NCI-H2227 (cell line): ENCODE measurements around the gene RAB15.

Experiments used
- DNase-seq: peaks from one replicate; lab custom pipeline; 2025; ENCODE audit not compliant: unreplicated experiment; lab: John Stamatoyannopoulos, UW

RAB15 gene

GRCh38 chr14:64971943-64972791 is at the start of gene RAB15:
Gene RAB15, minus strand, starts transcription at chr14:64972336. Its CDS starts 260 bp downstream, at chr14:64972076.
- peak; percentile 65 for DNase-seq

GRCh38 chr14:65019944-65020566 is 47.9 kb upstream of the RAB15 start:
- DNase-seq = peak; percentile 75

GRCh38 chr14:65016471-65016870 is 44.3 kb upstream of the RAB15 start:
- no peak for DNase-seq

- no peak for DNase-seq
Observed at GRCh38 chr14:65015391-65015790, 43.3 kb upstream of the RAB15 start.

GRCh38 chr14:65012353-65012752 is 40.2 kb upstream of the RAB15 start:
- DNase-seq = no peak

- no peak for DNase-seq
Observed at GRCh38 chr14:65011538-65011937, 39.4 kb upstream of the RAB15 start.

GRCh38 chr14:65010211-65010931 is 38.2 kb upstream of the RAB15 start:
- no peak for DNase-seq

- DNase-seq = no peak
Observed at GRCh38 chr14:65007202-65007601, 35.1 kb upstream of the RAB15 start.

- no peak for DNase-seq
Observed at GRCh38 chr14:65006261-65006721, 34.2 kb upstream of the RAB15 start.

GRCh38 chr14:65003394-65003793 is 31.3 kb upstream of the RAB15 start:
- DNase-seq = no peak

GRCh38 chr14:65002586-65003210 is 30.6 kb upstream of the RAB15 start:
- DNase-seq = no peak

GRCh38 chr14:65001723-65002122 is 29.6 kb upstream of the RAB15 start:
- DNase-seq = no peak

- no peak for DNase-seq
Observed at GRCh38 chr14:65000898-65001591, 28.9 kb upstream of the RAB15 start.

GRCh38 chr14:64998455-64998931 is 26.4 kb upstream of the RAB15 start:
- no peak for DNase-seq

GRCh38 chr14:64997108-64997794 is 25.1 kb upstream of the RAB15 start:
- no peak for DNase-seq

GRCh38 chr14:64995291-64995690 is 23.2 kb upstream of the RAB15 start:
- DNase-seq = no peak

- no peak for DNase-seq
Observed at GRCh38 chr14:64994540-64994939, 22.4 kb upstream of the RAB15 start.

- no peak for DNase-seq
Observed at GRCh38 chr14:64993266-64993930, 21.3 kb upstream of the RAB15 start.

- no peak for DNase-seq
Observed at GRCh38 chr14:64992328-64992885, 20.3 kb upstream of the RAB15 start.
